ENCODE results near the gene METAP1D. TPM values are rescaled to one million over a fixed set of nuclear protein-coding genes. Genes with fewer than 3 reads are reported as not detected.

Gene METAP1D
- total and polyA plus RNA-seq, 4 donors = 3.3 to 7.1 (median 4.4) TPM

DNA sequence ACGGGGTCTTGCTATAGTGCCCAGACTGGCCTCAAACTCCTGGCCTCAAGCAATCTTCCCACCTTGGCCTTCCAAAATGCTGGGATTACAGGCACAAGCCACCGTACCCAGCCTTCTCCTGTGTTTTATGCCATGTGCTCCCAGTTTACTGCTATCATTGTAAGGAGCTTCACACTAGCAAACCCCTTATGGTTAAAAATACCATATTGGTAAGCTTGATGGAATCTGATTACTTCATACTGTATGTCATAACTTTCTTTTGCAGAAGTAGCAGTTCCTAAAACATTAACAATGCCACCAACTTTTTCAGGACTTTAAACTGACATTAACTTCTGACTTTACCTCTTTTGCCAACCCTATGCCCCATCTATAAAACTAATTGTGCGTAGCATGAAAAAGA, 41.3 kb upstream of the METAP1D start:
- peaks cover 0 to 4% (median 2%) of the 10 kb centered on the region in 4 donors for H3K36me3 ChIP-seq (ENCODE audit: control insufficient read depth in 4 of 4, insufficient read depth in 3 of 4, low read depth in 1 of 4, low read length in 3 of 4)

DNA sequence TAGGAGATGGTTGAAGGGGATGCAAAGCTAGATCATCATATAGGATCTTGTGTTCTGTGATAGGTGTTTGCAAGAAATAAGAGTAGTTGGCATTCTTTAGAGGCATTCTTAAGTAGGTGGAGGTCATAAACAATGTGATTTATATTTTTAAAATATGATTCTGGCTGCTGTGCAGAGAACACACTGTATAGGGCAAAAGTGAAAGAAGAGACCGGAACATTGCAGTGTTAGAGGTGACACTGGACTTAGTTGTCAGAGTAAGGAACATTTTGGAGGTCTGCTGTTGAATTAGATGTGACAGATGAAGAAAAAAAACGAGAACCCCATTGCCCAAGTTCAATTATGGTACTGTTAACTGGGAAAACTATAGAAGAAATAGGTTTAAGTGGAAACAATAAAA, 39.8 kb upstream of the METAP1D start:
- H3K36me3 ChIP-seq (ENCODE audit: control insufficient read depth in 4 of 4, insufficient read depth in 3 of 4, low read depth in 1 of 4, low read length in 3 of 4) = peaks cover 0 to 4% (median under 1%) of the 10 kb centered on the region in 4 donors
- no peak overlapping the region for H3K9ac ChIP-seq (ENCODE audit: low read depth in 1 of 2, low read length in 2 of 2)
- no peaks in the 10 kb centered on the region for H3K27me3 ChIP-seq (ENCODE audit: control insufficient read depth in 4 of 4, insufficient read depth in 4 of 4, low read length in 3 of 4)
- WGBS = 97% methylated on average over 2 of the region's 2 CpGs
- H3K27ac ChIP-seq (ENCODE audit: low read depth in 1 of 2, low read length in 2 of 2) = no peak overlapping the region
- H3K4me1 ChIP-seq (ENCODE audit: control insufficient read depth in 4 of 4, insufficient read depth in 4 of 4, low read length in 3 of 4) = peaks cover 0 to 5% (median 1%) of the 10 kb centered on the region in 4 donors
- no peak overlapping the region for H3K4me3 ChIP-seq (ENCODE audit: low read depth in 1 of 3, low read length in 3 of 3)
- no peak for DNase-seq (ENCODE audit: low spot score)
- H3K9me3 ChIP-seq (ENCODE audit: control insufficient read depth in 4 of 4, low read length in 3 of 4) = no peaks in the 10 kb centered on the region
- TF ChIP-seq NR2F2 (IDR thresholded peaks at IDR 0.05) (no peak), RXRA (IDR thresholded peaks at IDR 0.05) (no peak), TAF1 (conservative IDR thresholded peaks at IDR 0.05) (no peak), HNF4A (conservative IDR thresholded peaks at IDR 0.05) (no peak)
- TF ChIP-seq, protein P1, sequence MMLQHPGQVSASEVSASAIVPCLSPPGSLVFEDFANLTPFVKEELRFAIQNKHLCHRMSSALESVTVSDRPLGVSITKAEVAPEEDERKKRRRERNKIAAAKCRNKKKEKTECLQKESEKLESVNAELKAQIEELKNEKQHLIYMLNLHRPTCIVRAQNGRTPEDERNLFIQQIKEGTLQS (IDR thresholded peaks at IDR 0.05) = no peak
- TF ChIP-seq, protein P2, sequence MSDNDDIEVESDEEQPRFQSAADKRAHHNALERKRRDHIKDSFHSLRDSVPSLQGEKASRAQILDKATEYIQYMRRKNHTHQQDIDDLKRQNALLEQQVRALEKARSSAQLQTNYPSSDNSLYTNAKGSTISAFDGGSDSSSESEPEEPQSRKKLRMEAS (IDR thresholded peaks at IDR 0.05) = no peak
- TF ChIP-seq, protein P3, sequence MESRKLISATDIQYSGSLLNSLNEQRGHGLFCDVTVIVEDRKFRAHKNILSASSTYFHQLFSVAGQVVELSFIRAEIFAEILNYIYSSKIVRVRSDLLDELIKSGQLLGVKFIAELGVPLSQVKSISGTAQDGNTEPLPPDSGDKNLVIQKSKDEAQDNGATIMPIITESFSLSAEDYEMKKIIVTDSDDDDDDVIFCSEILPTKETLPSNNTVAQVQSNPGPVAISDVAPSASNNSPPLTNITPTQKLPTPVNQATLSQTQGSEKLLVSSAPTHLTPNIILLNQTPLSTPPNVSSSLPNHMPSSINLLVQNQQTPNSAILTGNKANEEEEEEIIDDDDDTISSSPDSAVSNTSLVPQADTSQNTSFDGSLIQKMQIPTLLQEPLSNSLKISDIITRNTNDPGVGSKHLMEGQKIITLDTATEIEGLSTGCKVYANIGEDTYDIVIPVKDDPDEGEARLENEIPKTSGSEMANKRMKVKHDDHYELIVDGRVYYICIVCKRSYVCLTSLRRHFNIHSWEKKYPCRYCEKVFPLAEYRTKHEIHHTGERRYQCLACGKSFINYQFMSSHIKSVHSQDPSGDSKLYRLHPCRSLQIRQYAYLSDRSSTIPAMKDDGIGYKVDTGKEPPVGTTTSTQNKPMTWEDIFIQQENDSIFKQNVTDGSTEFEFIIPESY (IDR thresholded peaks at IDR 0.05) = no peak

More for the DNA sequence above, 41.3 kb upstream of the METAP1D start:
- Histone ChIP-seq H3K9me3 (ENCODE audit: control insufficient read depth in 4 of 4, low read length in 3 of 4) (no peaks in the 10 kb centered on the region), H3K4me1 (ENCODE audit: control insufficient read depth in 4 of 4, insufficient read depth in 4 of 4, low read length in 3 of 4) (peaks cover 0 to 5% (median 1%) of the 10 kb centered on the region in 4 donors), H3K27ac (ENCODE audit: low read depth in 1 of 2, low read length in 2 of 2) (no peak overlapping the region), H3K27me3 (ENCODE audit: control insufficient read depth in 4 of 4, insufficient read depth in 4 of 4, low read length in 3 of 4) (no peaks in the 10 kb centered on the region), H3K9ac (ENCODE audit: low read depth in 1 of 2, low read length in 2 of 2) (no peak overlapping the region), H3K4me3 (ENCODE audit: low read depth in 1 of 3, low read length in 3 of 3) (no peak overlapping the region)
- no peak for TF ChIP-seq GABPA (IDR thresholded peaks at IDR 0.05 in 1 of 2, conservative IDR thresholded peaks at IDR 0.05 in 1 of 2)
- TF ChIP-seq, protein P4, sequence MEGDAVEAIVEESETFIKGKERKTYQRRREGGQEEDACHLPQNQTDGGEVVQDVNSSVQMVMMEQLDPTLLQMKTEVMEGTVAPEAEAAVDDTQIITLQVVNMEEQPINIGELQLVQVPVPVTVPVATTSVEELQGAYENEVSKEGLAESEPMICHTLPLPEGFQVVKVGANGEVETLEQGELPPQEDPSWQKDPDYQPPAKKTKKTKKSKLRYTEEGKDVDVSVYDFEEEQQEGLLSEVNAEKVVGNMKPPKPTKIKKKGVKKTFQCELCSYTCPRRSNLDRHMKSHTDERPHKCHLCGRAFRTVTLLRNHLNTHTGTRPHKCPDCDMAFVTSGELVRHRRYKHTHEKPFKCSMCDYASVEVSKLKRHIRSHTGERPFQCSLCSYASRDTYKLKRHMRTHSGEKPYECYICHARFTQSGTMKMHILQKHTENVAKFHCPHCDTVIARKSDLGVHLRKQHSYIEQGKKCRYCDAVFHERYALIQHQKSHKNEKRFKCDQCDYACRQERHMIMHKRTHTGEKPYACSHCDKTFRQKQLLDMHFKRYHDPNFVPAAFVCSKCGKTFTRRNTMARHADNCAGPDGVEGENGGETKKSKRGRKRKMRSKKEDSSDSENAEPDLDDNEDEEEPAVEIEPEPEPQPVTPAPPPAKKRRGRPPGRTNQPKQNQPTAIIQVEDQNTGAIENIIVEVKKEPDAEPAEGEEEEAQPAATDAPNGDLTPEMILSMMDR (IDR thresholded peaks at IDR 0.05; ENCODE audit: low read depth, low read length, missing input control) = no peak
- no peak for TF ChIP-seq SP1 (IDR thresholded peaks at IDR 0.05)
- TF ChIP-seq, protein P2 (IDR thresholded peaks at IDR 0.05) = no peak
- no peak for TF ChIP-seq RXRA (IDR thresholded peaks at IDR 0.05)
- TF ChIP-seq HNF4G (IDR thresholded peaks at IDR 0.05) = no peak
- TF ChIP-seq, protein P5, sequence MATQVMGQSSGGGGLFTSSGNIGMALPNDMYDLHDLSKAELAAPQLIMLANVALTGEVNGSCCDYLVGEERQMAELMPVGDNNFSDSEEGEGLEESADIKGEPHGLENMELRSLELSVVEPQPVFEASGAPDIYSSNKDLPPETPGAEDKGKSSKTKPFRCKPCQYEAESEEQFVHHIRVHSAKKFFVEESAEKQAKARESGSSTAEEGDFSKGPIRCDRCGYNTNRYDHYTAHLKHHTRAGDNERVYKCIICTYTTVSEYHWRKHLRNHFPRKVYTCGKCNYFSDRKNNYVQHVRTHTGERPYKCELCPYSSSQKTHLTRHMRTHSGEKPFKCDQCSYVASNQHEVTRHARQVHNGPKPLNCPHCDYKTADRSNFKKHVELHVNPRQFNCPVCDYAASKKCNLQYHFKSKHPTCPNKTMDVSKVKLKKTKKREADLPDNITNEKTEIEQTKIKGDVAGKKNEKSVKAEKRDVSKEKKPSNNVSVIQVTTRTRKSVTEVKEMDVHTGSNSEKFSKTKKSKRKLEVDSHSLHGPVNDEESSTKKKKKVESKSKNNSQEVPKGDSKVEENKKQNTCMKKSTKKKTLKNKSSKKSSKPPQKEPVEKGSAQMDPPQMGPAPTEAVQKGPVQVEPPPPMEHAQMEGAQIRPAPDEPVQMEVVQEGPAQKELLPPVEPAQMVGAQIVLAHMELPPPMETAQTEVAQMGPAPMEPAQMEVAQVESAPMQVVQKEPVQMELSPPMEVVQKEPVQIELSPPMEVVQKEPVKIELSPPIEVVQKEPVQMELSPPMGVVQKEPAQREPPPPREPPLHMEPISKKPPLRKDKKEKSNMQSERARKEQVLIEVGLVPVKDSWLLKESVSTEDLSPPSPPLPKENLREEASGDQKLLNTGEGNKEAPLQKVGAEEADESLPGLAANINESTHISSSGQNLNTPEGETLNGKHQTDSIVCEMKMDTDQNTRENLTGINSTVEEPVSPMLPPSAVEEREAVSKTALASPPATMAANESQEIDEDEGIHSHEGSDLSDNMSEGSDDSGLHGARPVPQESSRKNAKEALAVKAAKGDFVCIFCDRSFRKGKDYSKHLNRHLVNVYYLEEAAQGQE (IDR thresholded peaks at IDR 0.05) = no peak
- no peak for TF ChIP-seq YY1 (IDR thresholded peaks at IDR 0.05)
- TF ChIP-seq, protein P3 (IDR thresholded peaks at IDR 0.05) = no peak
- TF ChIP-seq JUND (IDR thresholded peaks at IDR 0.05) = no peak
- no peak for TF ChIP-seq RAD21 (IDR thresholded peaks at IDR 0.05)
- no peak for TF ChIP-seq TAF1 (conservative IDR thresholded peaks at IDR 0.05)
- 91% methylated on average over 3 of the region's 3 CpGs for WGBS
- DNase-seq (ENCODE audit: low spot score) = no peak

All from liver (tissue), 9 donors.